H1 (cell line): ENCODE data around the gene ZNF716. TPM values are rescaled to one million over a fixed set of nuclear protein-coding genes. Genes with fewer than 3 reads are reported as not detected.

ENCODE experiments used
- MAFK ChIP-seq: IDR thresholded peaks from 2 replicates; pipeline ENCODE4 v1.6.1; 2012; ENCODE audit warnings: low read depth, mild to moderate bottlenecking, improper control_type of control experiment, low read length
- NANOG ChIP-seq: IDR thresholded peaks from 2 replicates; pipeline ENCODE4 v1.6.1; 2011; ENCODE audit warnings: low read length, low read depth, mild to moderate bottlenecking, inconsistent platforms; ENCODE audit not compliant: insufficient read depth, poor library complexity, severe bottlenecking
- RFX5 ChIP-seq: IDR thresholded peaks from 2 replicates; pipeline ENCODE4 v1.6.1; 2011; ENCODE audit warnings: low read depth, low read length, improper control_type of control experiment, borderline replicate concordance
- polyA plus RNA-seq, 7 experiments: library from polyadenylated mRNA; depleted of rRNA in 3 of 7; stranded (reverse) in 5 of 7; unstranded in 2 of 7; fragments of >200 nt in 5 of 7; fragments of 200-250 nt in 2 of 7; gene quantifications; 1 replicate in 5 of 7; 2 replicates in 1 of 7; 4 replicates in 1 of 7; pipeline versions ENCODE4 v1.2.1 to v1.2.3, GENCODE V29; 2011 to 2013; ENCODE audit warnings: missing spikeins in 2 of 7, mixed read lengths in 2 of 7
- total RNA-seq: library from RNA; stranded (reverse); fragmentation: NEBNext Ultra II Directional; extraction: Animal tissue kit (Norgen Biotek cat#: 25700); gene quantifications from 2 replicates; pipeline ENCODE4 v1.2.1, GENCODE V29; 2021
- TF ChIP-seq, protein P1 (sequence below): fragments of 300-600 bp; sonication (generic); IDR thresholded peaks from 2 replicates; pipeline ENCODE4 v1.7.1; 2012; ENCODE audit warnings: low read length, moderate library complexity, mild to moderate bottlenecking, inconsistent platforms; ENCODE audit not compliant: insufficient replicate concordance
- TF ChIP-seq, protein P2 (sequence below): IDR thresholded peaks from 2 replicates; pipeline ENCODE4 v1.6.1; 2012; ENCODE audit warnings: low read length, inconsistent platforms

ZNF716 gene
- total and polyA plus RNA-seq, 2 of the 8 experiments (the other 6 are each of a cell fraction or from before 2014, with no cell fraction given) = not detected

DNA sequence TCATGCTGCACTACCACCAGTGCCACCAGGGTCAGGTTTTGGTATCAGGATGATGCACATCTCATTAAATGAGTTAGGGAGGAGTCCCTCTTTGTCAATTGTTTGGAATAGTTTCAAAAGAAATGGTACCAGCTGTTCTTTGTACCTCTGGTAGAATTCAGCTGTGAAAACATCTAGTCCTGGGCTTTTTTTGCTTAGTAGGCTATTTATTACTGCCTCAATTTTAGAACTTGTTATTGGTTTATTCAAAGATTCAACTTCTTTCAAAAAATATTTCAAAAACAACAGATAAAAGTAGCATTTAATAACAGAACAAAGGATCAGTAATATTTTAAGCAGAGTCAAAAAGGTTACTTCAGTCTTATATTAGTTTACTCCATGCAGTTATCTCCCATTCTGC lies 6.4 kb upstream of the ZNF716 start (continued):
- TF ChIP-seq, protein P1, sequence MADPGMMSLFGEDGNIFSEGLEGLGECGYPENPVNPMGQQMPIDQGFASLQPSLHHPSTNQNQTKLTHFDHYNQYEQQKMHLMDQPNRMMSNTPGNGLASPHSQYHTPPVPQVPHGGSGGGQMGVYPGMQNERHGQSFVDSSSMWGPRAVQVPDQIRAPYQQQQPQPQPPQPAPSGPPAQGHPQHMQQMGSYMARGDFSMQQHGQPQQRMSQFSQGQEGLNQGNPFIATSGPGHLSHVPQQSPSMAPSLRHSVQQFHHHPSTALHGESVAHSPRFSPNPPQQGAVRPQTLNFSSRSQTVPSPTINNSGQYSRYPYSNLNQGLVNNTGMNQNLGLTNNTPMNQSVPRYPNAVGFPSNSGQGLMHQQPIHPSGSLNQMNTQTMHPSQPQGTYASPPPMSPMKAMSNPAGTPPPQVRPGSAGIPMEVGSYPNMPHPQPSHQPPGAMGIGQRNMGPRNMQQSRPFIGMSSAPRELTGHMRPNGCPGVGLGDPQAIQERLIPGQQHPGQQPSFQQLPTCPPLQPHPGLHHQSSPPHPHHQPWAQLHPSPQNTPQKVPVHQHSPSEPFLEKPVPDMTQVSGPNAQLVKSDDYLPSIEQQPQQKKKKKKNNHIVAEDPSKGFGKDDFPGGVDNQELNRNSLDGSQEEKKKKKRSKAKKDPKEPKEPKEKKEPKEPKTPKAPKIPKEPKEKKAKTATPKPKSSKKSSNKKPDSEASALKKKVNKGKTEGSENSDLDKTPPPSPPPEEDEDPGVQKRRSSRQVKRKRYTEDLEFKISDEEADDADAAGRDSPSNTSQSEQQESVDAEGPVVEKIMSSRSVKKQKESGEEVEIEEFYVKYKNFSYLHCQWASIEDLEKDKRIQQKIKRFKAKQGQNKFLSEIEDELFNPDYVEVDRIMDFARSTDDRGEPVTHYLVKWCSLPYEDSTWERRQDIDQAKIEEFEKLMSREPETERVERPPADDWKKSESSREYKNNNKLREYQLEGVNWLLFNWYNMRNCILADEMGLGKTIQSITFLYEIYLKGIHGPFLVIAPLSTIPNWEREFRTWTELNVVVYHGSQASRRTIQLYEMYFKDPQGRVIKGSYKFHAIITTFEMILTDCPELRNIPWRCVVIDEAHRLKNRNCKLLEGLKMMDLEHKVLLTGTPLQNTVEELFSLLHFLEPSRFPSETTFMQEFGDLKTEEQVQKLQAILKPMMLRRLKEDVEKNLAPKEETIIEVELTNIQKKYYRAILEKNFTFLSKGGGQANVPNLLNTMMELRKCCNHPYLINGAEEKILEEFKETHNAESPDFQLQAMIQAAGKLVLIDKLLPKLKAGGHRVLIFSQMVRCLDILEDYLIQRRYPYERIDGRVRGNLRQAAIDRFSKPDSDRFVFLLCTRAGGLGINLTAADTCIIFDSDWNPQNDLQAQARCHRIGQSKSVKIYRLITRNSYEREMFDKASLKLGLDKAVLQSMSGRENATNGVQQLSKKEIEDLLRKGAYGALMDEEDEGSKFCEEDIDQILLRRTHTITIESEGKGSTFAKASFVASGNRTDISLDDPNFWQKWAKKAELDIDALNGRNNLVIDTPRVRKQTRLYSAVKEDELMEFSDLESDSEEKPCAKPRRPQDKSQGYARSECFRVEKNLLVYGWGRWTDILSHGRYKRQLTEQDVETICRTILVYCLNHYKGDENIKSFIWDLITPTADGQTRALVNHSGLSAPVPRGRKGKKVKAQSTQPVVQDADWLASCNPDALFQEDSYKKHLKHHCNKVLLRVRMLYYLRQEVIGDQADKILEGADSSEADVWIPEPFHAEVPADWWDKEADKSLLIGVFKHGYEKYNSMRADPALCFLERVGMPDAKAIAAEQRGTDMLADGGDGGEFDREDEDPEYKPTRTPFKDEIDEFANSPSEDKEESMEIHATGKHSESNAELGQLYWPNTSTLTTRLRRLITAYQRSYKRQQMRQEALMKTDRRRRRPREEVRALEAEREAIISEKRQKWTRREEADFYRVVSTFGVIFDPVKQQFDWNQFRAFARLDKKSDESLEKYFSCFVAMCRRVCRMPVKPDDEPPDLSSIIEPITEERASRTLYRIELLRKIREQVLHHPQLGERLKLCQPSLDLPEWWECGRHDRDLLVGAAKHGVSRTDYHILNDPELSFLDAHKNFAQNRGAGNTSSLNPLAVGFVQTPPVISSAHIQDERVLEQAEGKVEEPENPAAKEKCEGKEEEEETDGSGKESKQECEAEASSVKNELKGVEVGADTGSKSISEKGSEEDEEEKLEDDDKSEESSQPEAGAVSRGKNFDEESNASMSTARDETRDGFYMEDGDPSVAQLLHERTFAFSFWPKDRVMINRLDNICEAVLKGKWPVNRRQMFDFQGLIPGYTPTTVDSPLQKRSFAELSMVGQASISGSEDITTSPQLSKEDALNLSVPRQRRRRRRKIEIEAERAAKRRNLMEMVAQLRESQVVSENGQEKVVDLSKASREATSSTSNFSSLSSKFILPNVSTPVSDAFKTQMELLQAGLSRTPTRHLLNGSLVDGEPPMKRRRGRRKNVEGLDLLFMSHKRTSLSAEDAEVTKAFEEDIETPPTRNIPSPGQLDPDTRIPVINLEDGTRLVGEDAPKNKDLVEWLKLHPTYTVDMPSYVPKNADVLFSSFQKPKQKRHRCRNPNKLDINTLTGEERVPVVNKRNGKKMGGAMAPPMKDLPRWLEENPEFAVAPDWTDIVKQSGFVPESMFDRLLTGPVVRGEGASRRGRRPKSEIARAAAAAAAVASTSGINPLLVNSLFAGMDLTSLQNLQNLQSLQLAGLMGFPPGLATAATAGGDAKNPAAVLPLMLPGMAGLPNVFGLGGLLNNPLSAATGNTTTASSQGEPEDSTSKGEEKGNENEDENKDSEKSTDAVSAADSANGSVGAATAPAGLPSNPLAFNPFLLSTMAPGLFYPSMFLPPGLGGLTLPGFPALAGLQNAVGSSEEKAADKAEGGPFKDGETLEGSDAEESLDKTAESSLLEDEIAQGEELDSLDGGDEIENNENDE = no peak
- no peak for TF ChIP-seq RFX5
- TF ChIP-seq MAFK = no peak
- TF ChIP-seq, protein P2, sequence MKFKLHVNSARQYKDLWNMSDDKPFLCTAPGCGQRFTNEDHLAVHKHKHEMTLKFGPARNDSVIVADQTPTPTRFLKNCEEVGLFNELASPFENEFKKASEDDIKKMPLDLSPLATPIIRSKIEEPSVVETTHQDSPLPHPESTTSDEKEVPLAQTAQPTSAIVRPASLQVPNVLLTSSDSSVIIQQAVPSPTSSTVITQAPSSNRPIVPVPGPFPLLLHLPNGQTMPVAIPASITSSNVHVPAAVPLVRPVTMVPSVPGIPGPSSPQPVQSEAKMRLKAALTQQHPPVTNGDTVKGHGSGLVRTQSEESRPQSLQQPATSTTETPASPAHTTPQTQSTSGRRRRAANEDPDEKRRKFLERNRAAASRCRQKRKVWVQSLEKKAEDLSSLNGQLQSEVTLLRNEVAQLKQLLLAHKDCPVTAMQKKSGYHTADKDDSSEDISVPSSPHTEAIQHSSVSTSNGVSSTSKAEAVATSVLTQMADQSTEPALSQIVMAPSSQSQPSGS = no peak
- no peak for TF ChIP-seq NANOG
